ENCODE results near the gene C12orf75. TPM values are rescaled to one million over a fixed set of nuclear protein-coding genes. Genes with fewer than 3 reads are reported as not detected.

Gene C12orf75
- total and polyA plus RNA-seq, 12 donors: 6.0 to 94.2 (median 10.3) TPM

- TF ChIP-seq CTCF (IDR thresholded peaks at IDR 0.05): no peak
- no peak for TF ChIP-seq POLR2A (IDR thresholded peaks at IDR 0.05)
- WGBS, 4 donors: 86 to 98% (median 92%) methylated on average over 2 of the region's 2 CpGs
- intact Hi-C loops (cut with DNase I): no loop called here
- Histone ChIP-seq H3K27ac (no peak overlapping the region), H3K9me3 (replicated peaks in 1 of 3) (no peaks in the 10 kb centered on the region), H3K4me3 (no peak overlapping the region), H3K27me3 (peaks cover 5% of the 10 kb centered on the region), H3K36me3 (replicated peaks in 1 of 2) (no peaks in the 10 kb centered on the region), H3K4me1 (replicated peaks in 1 of 2) (no peaks in the 10 kb centered on the region)
- no peak for DNase-seq
Observed at GRCh38 chr12:105291531-105291930, 39.0 kb upstream of the C12orf75 start.

- Histone ChIP-seq H3K9me3 (replicated peaks in 1 of 3) (no peaks in the 10 kb centered on the region), H3K27me3 (no peaks in the 10 kb centered on the region), H3K27ac (no peak overlapping the region), H3K36me3 (replicated peaks in 1 of 2) (no peaks in the 10 kb centered on the region), H3K4me3 (no peak overlapping the region), H3K4me1 (replicated peaks in 1 of 2) (no peaks in the 10 kb centered on the region)
- TF ChIP-seq CTCF (IDR thresholded peaks at IDR 0.05): no peak
- TF ChIP-seq POLR2A (IDR thresholded peaks at IDR 0.05): no peak
- intact Hi-C loops (cut with DNase I): no loop called here
- DNase-seq: no peak
- WGBS, 4 donors: 48 to 71% (median 63%) methylated on average over 1 of the region's 1 CpG
Observed at GRCh38 chr12:105292705-105293104, 37.8 kb upstream of the C12orf75 start.

GRCh38 chr12:105293187-105293586 lies 37.3 kb upstream of the C12orf75 start:
- no peaks in the 10 kb centered on the region for H3K36me3 ChIP-seq (replicated peaks in 1 of 2)
- intact Hi-C loops (cut with DNase I): no loop called here
- no peak overlapping the region for H3K4me3 ChIP-seq
- H3K27me3 ChIP-seq: no peaks in the 10 kb centered on the region
- H3K27ac ChIP-seq: no peak overlapping the region
- TF ChIP-seq POLR2A (IDR thresholded peaks at IDR 0.05): no peak
- no peak for TF ChIP-seq CTCF (IDR thresholded peaks at IDR 0.05)
- no peaks in the 10 kb centered on the region for H3K9me3 ChIP-seq (replicated peaks in 1 of 3)
- no peak for DNase-seq
- no peaks in the 10 kb centered on the region for H3K4me1 ChIP-seq (replicated peaks in 1 of 2)

GRCh38 chr12:105294161-105294560 lies 36.3 kb upstream of the C12orf75 start:
- Histone ChIP-seq H3K4me3 (no peak overlapping the region), H3K4me1 (replicated peaks in 1 of 2) (no peaks in the 10 kb centered on the region), H3K27ac (no peak overlapping the region), H3K27me3 (no peaks in the 10 kb centered on the region), H3K36me3 (replicated peaks in 1 of 2) (no peaks in the 10 kb centered on the region), H3K9me3 (replicated peaks in 1 of 3) (no peaks in the 10 kb centered on the region)
- DNase-seq: no peak
- WGBS, 4 donors: 85 to 92% (median 89%) methylated on average over 2 of the region's 2 CpGs
- intact Hi-C loops (cut with DNase I): no loop called here
- no peak for TF ChIP-seq POLR2A (IDR thresholded peaks at IDR 0.05)
- TF ChIP-seq CTCF (IDR thresholded peaks at IDR 0.05): no peak

Measured in adrenal gland (tissue), 12 donors.